Brain microvascular endothelial cell (primary cell): ENCODE data around the gene SLC36A3.
"Not testable (repeated sequence)": the region's sequence is repeated elsewhere in the genome, so short reads cannot be mapped to it uniquely, and the experiment has no call there.

ENCODE experiments used
- DNase-seq: peaks from one replicate; pipeline ENCODE4 v3.0.0-alpha.2; 2020
- H3K27ac ChIP-seq: fragments of 250-450 bp; sonication (Bioruptor Pico); 2 replicates; pipeline ENCODE4 v1.5.1; 2020; ENCODE audit warnings: mild to moderate bottlenecking, moderate library complexity
- H3K27me3 ChIP-seq: fragments of 250-450 bp; sonication (Bioruptor Pico); replicated peaks from 2 replicates; pipeline ENCODE4 v1.5.1; 2020; ENCODE audit warnings: mild to moderate bottlenecking
- H3K36me3 ChIP-seq: fragments of 250-450 bp; sonication (Bioruptor Pico); replicated peaks from 2 replicates; pipeline ENCODE4 v1.5.1; 2020; ENCODE audit warnings: mild to moderate bottlenecking
- H3K4me3 ChIP-seq: 2 replicates; pipeline ENCODE4 v1.5.1; 2011; ENCODE audit warnings: low read depth, mild to moderate bottlenecking, control low read depth, low read length, moderate library complexity
- CTCF ChIP-seq: IDR thresholded peaks from 2 replicates; pipeline ENCODE4 v1.5.1; 2011; ENCODE audit warnings: low read depth, mild to moderate bottlenecking, moderate library complexity, low read length, control low read depth, inconsistent platforms; ENCODE audit errors: missing control alignments
- in situ Hi-C: cut with HindIII; loops from 2 replicates; pipeline ENCODE4 v1.10.0; 2017; ENCODE audit warnings: low sequenced_read_pairs, low pct_ligation_motif_present

SLC36A3 gene

DNA sequence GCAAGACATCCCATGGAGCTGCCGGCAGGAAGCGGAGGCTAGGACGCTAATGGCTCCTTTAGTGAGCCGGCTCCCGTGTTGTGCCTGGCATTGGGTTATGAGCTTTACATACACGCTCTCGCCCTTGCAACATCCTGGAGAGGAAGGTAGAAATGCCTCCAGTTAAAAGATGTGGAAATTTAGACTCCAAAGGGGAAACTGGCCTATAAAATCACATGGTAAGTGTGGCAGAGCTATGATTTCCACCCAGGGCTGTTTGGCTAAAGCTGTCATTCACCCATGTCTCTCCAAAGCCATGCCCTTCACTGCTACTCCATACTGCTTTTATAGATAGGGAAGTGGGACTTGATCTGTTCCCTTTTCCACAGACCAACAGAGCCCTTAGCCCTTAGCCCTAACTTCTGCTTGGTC lies 45.4 kb downstream of the SLC36A3 start:
- Histone ChIP-seq H3K36me3 (no peaks in the 10 kb centered on the region), H3K27ac (no peak overlapping the region), H3K4me3 (no peak overlapping the region), H3K27me3 (no peaks in the 10 kb centered on the region)
- TF ChIP-seq CTCF = no peak
- in situ Hi-C loops = no loop called here
- DNase-seq = no peak

GRCh38 chr5:151257731-151258181 lies 45.8 kb downstream of the SLC36A3 start:
- H3K36me3 ChIP-seq = no peaks in the 10 kb centered on the region
- H3K27ac ChIP-seq = no peak overlapping the region
- no peak overlapping the region for H3K4me3 ChIP-seq
- in situ Hi-C loops = no loop called here
- DNase-seq = no peak
- no peak for TF ChIP-seq CTCF
- H3K27me3 ChIP-seq = no peaks in the 10 kb centered on the region

DNA sequence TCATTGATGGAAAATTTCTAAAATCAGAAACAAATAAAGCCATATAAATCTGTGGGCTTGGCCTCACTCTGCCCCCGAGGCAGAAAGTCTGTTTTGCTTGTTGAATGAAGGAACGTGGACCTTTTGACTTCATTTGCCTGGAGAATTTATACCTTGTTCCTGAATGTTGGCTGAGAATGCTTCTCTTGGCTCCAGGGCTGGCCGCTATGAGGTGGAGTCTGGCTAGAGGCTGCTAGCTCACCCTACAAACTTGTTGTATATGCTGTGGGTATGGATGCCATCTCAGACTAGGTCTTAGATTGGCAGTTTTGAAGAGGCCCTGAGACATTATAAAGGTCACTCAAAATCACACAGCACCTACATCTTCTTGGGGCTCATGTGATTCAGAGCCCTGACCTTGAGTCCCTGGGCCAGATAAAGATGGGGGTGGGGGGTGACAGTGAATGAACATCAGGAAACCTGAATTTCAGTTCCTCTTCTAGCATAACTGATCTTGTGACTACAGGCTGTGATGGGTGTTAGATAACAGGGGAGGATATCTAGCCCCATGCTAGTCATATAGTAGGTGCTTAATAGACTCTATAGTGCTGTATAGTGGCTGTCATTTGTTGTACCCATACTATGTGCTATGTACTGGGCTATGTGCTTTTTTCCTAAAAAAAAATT lies 47.8 kb downstream of the SLC36A3 start:
- no peak for DNase-seq
- no peak for TF ChIP-seq CTCF
- no peaks in the 10 kb centered on the region for H3K27me3 ChIP-seq
- no peak overlapping the region for H3K27ac ChIP-seq
- in situ Hi-C loops = no loop called here
- no peaks in the 10 kb centered on the region for H3K36me3 ChIP-seq
- H3K4me3 ChIP-seq = no peak overlapping the region

GRCh38 chr5:151254990-151255389 lies 48.6 kb downstream of the SLC36A3 start:
- DNase-seq, in situ Hi-C loops, H3K27me3 ChIP-seq, H3K4me3 ChIP-seq, H3K27ac ChIP-seq, H3K36me3 ChIP-seq: not testable (repeated sequence)

DNA sequence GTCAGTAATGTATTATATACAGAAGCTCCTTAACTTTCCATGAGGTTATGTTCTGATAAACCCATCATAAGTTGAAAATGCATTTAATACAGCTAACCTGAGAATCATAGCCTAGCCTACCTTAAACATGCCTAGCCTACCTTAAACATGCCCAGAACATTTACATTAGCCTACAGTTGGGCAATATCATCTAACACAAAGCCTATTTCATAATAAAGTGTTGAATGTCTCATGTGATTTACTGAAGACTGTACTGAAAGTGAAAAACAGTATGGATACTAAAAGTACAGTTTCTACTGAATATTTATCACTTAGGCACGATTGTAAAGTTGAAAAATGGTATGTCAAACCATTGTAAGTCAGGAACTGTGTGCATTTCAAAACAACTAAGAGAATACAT lies 49.0 kb downstream of the SLC36A3 start:
- no peaks in the 10 kb centered on the region for H3K36me3 ChIP-seq
- TF ChIP-seq CTCF = no peak
- no peak overlapping the region for H3K27ac ChIP-seq
- no peak overlapping the region for H3K4me3 ChIP-seq
- DNase-seq = no peak
- H3K27me3 ChIP-seq = no peaks in the 10 kb centered on the region
- in situ Hi-C loops = no loop called here

DNA sequence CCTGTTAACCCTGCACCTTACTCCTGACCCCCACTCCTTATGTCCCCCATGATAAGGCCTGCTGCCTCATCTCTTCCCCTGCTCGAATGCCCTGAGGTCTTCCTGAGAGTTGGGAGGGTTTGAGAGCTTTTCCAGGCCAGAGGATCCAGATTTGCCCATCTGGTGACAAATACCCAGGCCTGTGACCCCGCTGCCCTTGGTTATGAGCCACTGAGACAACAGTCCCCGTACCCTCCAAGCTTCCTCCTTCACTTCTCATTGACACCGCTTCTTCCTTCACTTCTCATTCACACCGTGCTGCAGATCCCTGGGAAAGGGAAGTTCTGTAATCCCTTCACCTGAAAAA lies 50.0 kb downstream of the SLC36A3 start:
- H3K27ac ChIP-seq = no peak overlapping the region
- TF ChIP-seq CTCF = no peak
- peak overlapping the region; percentile 83 for H3K4me3 ChIP-seq
- no peaks in the 10 kb centered on the region for H3K36me3 ChIP-seq
- DNase-seq = no peak
- in situ Hi-C loops = no loop called here
- no peaks in the 10 kb centered on the region for H3K27me3 ChIP-seq
